Heart right ventricle (tissue), 16 donors: ENCODE results near the gene BTK. TPM values are rescaled to one million over a fixed set of nuclear protein-coding genes. Genes with fewer than 3 reads are reported as not detected.
A peak's percentile ranks its signal among the peaks of the same experiment; 100 is the strongest.

ENCODE experiments used
- ATAC-seq, 8 donors: fragments of 200-7000 bp; cut with Tn5 transposase; one replicate each; pipeline ENCODE4 v1.9.1; 2020; ENCODE audit warnings: mild to moderate bottlenecking in 8 of 8, moderate library complexity in 8 of 8, moderate number of reproducible peaks in 1 of 8
- DNase-seq, 2 donors: peaks; one replicate each; pipeline ENCODE4 v3.0.0-alpha.2; 2020
- H3K27ac ChIP-seq, 10 donors: fragments of 200-600 bp; sonication (generic) in 2 of 10; one replicate each; pipeline versions ENCODE4 v1.5.0 to v1.8.0; 2020 to 2022; ENCODE audit warnings: mild to moderate bottlenecking in 3 of 10
- H3K27me3 ChIP-seq, 7 donors: fragments of 200-600 bp; one replicate each; pipeline ENCODE4 v1.8.0; 2021 to 2022; ENCODE audit warnings: mild to moderate bottlenecking in 2 of 7
- H3K36me3 ChIP-seq, 9 donors: fragments of 200-600 bp; sonication (generic) in 1 of 9; one replicate each; pipeline versions ENCODE4 v1.5.0 to v1.8.0; 2020 to 2022; ENCODE audit warnings: mild to moderate bottlenecking in 2 of 9
- H3K4me1 ChIP-seq, 9 donors: fragments of 200-600 bp; sonication (generic) in 1 of 9; one replicate each; pipeline versions ENCODE4 v1.5.0 to v1.8.0; 2020 to 2022; ENCODE audit warnings: mild to moderate bottlenecking in 4 of 9
- H3K4me3 ChIP-seq, 10 donors: fragments of 200-600 bp; sonication (generic) in 2 of 10; one replicate each; pipeline versions ENCODE4 v1.5.0 to v1.8.0; 2020 to 2022; ENCODE audit warnings: mild to moderate bottlenecking in 7 of 10, moderate library complexity in 2 of 10
- H3K9me3 ChIP-seq, 11 donors: fragments of 200-600 bp in 10 of 11; sonication (generic) in 2 of 11; one replicate each; pipeline versions ENCODE4 v1.5.0 to v1.8.0; 2013 to 2022; ENCODE audit warnings: mild to moderate bottlenecking in 2 of 11, control low read depth in 1 of 11, moderate library complexity in 1 of 11
- WGBS, 2 donors: extraction: QIAGEN DNeasy Blood & Tissue Kit; methylation state at CpG; one replicate each; pipeline ENCODE4 v1.1.7; 2013; ENCODE audit warnings: inconsistent platforms in 1 of 2; 5-methylcytosine and 5-hydroxymethylcytosine counted together
- intact Hi-C, 10 donors: fragments of 100-400 bp; cut with DNase I; formaldehyde crosslinking; loops; one replicate each; pipeline versions ENCODE4 v1.11.1 to v1.14.2; 2022
- long read RNA-seq, 3 donors: library from polyadenylated mRNA; unstranded; transcript quantifications; one replicate each; pipeline ENCODE4 v2.0.0, GENCODE V29; 2020 to 2021
- polyA plus RNA-seq, 2 donors: library from polyadenylated mRNA; stranded (reverse); fragments of 200-250 nt; gene quantifications; one replicate each; pipeline ENCODE4 v1.2.3, GENCODE V29; 2013
- total RNA-seq, 10 donors: library from RNA; stranded (reverse); fragmentation: NEBNext Ultra II Directional in 3 of 10; extraction: Animal tissue kit (Norgen Biotek cat#: 25700) in 3 of 10; gene quantifications; one replicate each; pipeline versions ENCODE4 v1.2.1 to v1.2.4, GENCODE V29; 2021 to 2023
- TF ChIP-seq, protein P1 (sequence below), 9 donors: fragments of 200-600 bp; sonication (generic) in 2 of 9; IDR thresholded peaks; one replicate each; pipeline versions ENCODE4 v1.5.0 to v1.8.0; 2021 to 2022; ENCODE audit warnings: antibody characterized with exemption in 9 of 9, mild to moderate bottlenecking in 5 of 9, moderate library complexity in 1 of 9
- donor health status: Arrhythmogenic right ventricular cardiomyopathy.
- donor health status: ischemic (EF 13 %, LVEDD 7.1; RV severe dilation, severe dysfunction).
- donor health status: healthy with polysubstance abuse.
- donor health status: DM: no; HTN: yes; CAD: no.
- donor health status: DM: no; HTN: no; CAD: no.
- donor health status: ischemic (EF 25% LVEDD 6.9; RV normal size, moderate dysfunction).
- donor health status: ischemic (EF 25% LVEDD 5.7; RV mildly dilated, moderate dysfunction).
- donor health status: healthy.
- donor health status: DM: yes; HTN: yes; CAD: no.
- donor health status: Ischemic cardiomyopathy.
- donor health status: ischemic (EF 35%, LVEDD 5.7; RV mildly dilated, moderate dysfunction).
- donor health status: nonischemic (EF 11% LVEDD 7.7; RV severe dilation, severe dysfunction).
- donor health status: DM: yes; HTN: yes; CAD: no.
- donor health status: PGD.
- donor health status: ischemic (EF 29% LVEDD 5.4; RV normal size, mild dysfunction).
- donor health status: nonischemic (EF 23%, LVEDD 6.1; RV moderate dilation, normal function).

The BTK gene
- 1 to 10 TPM in 7 of 10 donors, under 1 TPM in 3; 0.47 to 7.0 (median 1.6) TPM for total RNA-seq
- 1 to 10 TPM; 1.2 to 1.6 TPM for polyA plus RNA-seq
- long read RNA-seq, donor 1, partial matches to known transcripts: 0 of 1 reads
- long read RNA-seq, donor 1, other reads (novel, unspliced or antisense): 1 of 1 reads
- long read RNA-seq, donor 2: 0 reads
- long read RNA-seq, donor 3, partial matches to known transcripts: 0 of 1 reads
- long read RNA-seq, donor 3, other reads (novel, unspliced or antisense): 0 of 1 reads

DNA sequence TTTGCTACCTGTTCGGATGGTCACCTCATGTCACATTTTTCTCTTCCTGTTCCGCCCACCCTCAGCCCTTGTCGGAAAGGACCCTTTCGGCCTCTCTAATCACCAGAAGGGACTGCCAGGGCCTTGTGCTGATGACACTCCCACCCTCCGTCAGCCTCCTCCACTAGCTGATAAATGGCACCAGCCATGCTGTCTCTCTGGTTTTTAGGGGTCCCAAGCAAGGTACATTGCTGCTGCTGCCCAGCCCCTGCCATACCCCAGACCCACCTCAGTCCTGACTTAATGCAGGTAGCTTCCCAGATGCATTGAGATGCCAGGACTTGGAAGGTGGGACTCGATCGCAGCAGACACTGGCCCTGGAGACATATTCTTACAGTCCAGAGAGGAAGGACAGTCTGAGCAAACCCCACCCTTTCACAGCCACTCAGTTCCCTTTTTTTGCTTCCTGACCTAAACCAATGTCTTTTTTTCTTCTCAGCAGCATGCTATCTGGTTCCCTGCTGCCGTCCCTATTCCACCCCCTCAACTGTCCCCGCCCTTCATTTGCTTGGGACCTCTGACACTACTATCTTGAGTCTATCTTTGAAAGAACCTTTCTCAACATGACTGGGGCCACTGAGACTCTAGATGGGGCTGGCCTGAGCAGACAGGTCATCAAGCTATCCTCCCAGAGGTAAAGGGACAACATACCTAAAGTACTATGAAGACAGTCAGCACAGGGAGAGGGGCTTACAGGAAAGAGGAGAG is at the start of gene BTK:
TSS of gene BTK (minus strand) at position 397 of the 747 bp plus-strand sequence. CDS start 10,907 bp downstream, outside the sequence.
- ATAC-seq: peak in 5 of 8 donors; percentile 3 to 44 (median 27)
- H3K27ac ChIP-seq: peak within 1 kb of the TSS in 1 of 10 donors; percentile 79
- no peaks in the 10 kb centered on the region for H3K4me1 ChIP-seq
- no peaks in the 10 kb centered on the region for H3K27me3 ChIP-seq
- TF ChIP-seq, protein P1, sequence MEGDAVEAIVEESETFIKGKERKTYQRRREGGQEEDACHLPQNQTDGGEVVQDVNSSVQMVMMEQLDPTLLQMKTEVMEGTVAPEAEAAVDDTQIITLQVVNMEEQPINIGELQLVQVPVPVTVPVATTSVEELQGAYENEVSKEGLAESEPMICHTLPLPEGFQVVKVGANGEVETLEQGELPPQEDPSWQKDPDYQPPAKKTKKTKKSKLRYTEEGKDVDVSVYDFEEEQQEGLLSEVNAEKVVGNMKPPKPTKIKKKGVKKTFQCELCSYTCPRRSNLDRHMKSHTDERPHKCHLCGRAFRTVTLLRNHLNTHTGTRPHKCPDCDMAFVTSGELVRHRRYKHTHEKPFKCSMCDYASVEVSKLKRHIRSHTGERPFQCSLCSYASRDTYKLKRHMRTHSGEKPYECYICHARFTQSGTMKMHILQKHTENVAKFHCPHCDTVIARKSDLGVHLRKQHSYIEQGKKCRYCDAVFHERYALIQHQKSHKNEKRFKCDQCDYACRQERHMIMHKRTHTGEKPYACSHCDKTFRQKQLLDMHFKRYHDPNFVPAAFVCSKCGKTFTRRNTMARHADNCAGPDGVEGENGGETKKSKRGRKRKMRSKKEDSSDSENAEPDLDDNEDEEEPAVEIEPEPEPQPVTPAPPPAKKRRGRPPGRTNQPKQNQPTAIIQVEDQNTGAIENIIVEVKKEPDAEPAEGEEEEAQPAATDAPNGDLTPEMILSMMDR (IDR thresholded peaks at IDR 0.05): no peak
- WGBS, 2 donors: 56 to 69% methylated on average over 9 of the region's 9 CpGs
- intact Hi-C loops: no loop called here
- no peaks in the 10 kb centered on the region for H3K36me3 ChIP-seq
- H3K9me3 ChIP-seq: no peaks in the 10 kb centered on the region
- peak within 1 kb of the TSS in 2 of 10 donors; percentile 22 to 45 for H3K4me3 ChIP-seq
- no peak for DNase-seq

DNA sequence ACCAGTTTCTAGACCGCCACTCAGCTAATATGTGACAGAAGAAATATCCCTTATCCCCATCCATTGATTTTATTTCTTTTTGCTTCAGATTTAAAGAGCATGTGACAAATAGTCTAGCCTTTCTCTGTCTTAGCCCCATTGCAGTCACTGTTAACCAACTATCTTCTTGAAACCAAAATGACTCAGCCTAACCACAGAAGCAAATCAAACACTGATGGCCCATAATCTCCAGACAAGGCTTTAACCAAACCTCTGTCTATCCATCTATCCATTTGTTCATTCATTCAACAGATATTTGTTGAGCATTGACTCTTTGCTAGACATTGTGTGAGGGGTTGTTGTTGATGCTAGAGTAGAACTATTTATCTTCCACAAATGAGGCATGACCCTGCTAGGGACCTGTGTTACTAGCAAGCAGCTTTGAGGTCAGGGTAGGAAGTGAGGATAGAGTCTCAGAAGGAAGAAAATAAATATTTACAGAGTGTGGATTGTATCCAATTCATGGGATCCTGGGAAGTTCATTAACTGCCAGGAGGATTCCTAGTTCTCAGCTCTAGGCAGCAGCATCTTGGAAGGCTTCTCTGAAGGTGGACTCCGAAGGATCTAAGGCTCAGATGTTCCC is 44.6 kb upstream of the BTK start:
- WGBS, 2 donors: 84 to 96% methylated on average over 2 of the region's 2 CpGs
- Histone ChIP-seq H3K27ac (no peak overlapping the region), H3K9me3 (peaks cover 0 to 12% (median 0%) of the 10 kb centered on the region in 11 donors), H3K27me3 (no peaks in the 10 kb centered on the region), H3K36me3 (peaks cover 0 to 55% (median 0%) of the 10 kb centered on the region in 9 donors), H3K4me3 (no peak overlapping the region), H3K4me1 (no peaks in the 10 kb centered on the region)
- DNase-seq: no peak
- no peak for ATAC-seq
- intact Hi-C loops: no loop called here
- TF ChIP-seq, protein P1 (IDR thresholded peaks at IDR 0.05): no peak

DNA sequence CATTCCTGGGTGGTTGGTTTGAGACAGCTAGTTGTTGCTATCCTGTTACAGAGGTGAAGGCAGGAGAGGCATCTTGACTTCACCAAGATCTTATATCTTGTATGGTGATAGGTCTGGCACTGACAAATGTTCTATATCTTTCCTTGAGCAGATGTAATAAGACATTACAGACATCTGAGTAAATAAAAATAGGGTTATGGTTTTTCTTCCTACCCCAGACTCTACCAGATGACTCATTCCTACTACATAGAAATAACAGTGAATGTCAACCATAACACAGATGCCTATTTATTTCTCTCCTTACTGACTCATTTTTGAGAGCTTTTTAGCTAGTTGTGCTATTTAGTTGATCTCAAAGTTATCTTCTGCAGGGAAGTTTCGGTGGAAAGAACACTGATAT is 43.9 kb upstream of the BTK start:
- DNase-seq (no peak), ATAC-seq (no peak)
- peaks cover 0 to 12% (median 0%) of the 10 kb centered on the region in 11 donors for H3K9me3 ChIP-seq
- intact Hi-C loops: no loop called here
- no peak overlapping the region for H3K27ac ChIP-seq
- H3K4me1 ChIP-seq: no peaks in the 10 kb centered on the region
- WGBS, 2 donors: 74 to 97% methylated on average over 1 of the region's 1 CpG
- no peak overlapping the region for H3K4me3 ChIP-seq
- H3K36me3 ChIP-seq: peaks cover 0 to 61% (median 0%) of the 10 kb centered on the region in 9 donors
- TF ChIP-seq, protein P1 (IDR thresholded peaks at IDR 0.05): no peak
- no peaks in the 10 kb centered on the region for H3K27me3 ChIP-seq

DNA sequence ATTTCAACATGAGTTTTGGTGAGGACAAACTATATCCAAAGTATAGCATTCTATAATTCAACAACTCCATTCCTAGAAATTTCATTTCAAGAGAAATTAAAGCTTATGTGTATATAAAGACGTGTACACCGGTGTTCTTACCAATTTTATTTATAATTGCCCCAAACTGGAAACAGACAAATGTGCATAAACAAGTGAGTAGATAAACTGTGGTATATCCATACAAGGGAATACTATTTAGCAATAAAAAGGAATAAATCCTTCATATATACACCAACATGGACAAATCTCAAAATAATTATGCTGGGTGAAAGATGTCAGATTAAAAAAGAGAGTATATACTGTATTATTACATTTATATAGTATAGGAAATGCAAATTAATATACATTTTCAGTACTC is 42.0 kb upstream of the BTK start:
- WGBS, 2 donors: 97 to 100% methylated on average over 2 of the region's 2 CpGs
- H3K27me3 ChIP-seq: no peaks in the 10 kb centered on the region
- H3K4me1 ChIP-seq: no peaks in the 10 kb centered on the region
- peaks cover 0 to 80% (median 0%) of the 10 kb centered on the region in 9 donors for H3K36me3 ChIP-seq
- TF ChIP-seq, protein P1 (IDR thresholded peaks at IDR 0.05): no peak
- ATAC-seq: no peak
- no peak overlapping the region for H3K4me3 ChIP-seq
- intact Hi-C loops: no loop called here
- no peak overlapping the region for H3K27ac ChIP-seq
- DNase-seq: no peak
- H3K9me3 ChIP-seq: peaks cover 0 to 12% (median 0%) of the 10 kb centered on the region in 11 donors
